ENCODE results near the gene TCEA2. TPM values are rescaled to one million over a fixed set of nuclear protein-coding genes. Genes with fewer than 3 reads are reported as not detected.

Gene TCEA2
- total and polyA plus RNA-seq, 2 of the 13 experiments (the other 11 are each of a cell fraction or from before 2014, with no cell fraction given), result 28.1 to 33.7 TPM

DNA sequence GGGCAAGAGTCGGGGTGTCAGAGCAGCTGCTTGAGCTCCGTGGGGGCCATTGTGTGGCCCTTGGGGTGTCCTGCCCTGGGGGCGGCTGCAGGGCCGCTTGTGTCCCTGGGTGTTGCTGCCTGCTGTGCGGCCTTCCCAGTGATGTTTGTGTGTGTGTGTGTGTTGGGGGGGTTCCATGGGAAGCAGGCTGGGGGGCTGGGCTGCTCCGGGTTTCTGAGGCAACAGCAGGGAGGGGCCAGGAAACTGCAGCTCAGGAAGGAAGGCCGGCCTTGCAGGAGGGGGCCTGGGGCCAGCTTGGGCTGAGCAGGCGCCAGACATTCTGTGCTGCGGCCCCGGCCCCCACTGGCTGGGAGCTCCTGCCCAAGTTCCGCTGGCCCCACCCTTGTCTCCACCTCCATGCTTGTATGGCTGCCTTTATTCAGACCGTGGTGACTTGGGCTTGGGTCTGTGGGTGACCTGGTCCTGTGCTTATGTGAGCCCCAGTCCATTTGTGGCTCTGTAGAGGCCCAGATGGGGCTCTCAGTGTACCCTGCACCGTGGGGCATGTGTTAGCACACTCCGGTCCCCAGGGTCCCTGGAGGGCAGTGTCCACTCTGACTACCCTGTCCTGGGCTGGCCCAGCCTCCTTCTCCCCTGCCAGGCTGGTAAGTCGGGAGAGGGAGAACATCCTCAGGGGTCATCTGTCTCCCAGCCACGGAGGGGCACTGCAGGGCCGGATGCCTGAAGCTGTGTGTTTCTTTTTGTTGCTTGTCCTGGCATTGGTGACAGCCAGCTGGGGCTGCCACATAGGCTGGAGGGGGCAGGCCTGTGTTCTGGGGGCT lies 8.9 kb upstream of the TCEA2 start (continued):
- TF ChIP-seq, protein P1, sequence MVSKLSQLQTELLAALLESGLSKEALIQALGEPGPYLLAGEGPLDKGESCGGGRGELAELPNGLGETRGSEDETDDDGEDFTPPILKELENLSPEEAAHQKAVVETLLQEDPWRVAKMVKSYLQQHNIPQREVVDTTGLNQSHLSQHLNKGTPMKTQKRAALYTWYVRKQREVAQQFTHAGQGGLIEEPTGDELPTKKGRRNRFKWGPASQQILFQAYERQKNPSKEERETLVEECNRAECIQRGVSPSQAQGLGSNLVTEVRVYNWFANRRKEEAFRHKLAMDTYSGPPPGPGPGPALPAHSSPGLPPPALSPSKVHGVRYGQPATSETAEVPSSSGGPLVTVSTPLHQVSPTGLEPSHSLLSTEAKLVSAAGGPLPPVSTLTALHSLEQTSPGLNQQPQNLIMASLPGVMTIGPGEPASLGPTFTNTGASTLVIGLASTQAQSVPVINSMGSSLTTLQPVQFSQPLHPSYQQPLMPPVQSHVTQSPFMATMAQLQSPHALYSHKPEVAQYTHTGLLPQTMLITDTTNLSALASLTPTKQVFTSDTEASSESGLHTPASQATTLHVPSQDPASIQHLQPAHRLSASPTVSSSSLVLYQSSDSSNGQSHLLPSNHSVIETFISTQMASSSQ (IDR thresholded peaks at IDR 0.05; ENCODE audit: low read depth), result peak; percentile 46; the same call in 1 of the 2 replicates
- TF ChIP-seq, protein P1 (CRISPR knock-in tag; IDR thresholded peaks at IDR 0.05; ENCODE audit: borderline replicate concordance), result peak; percentile 11; the same call in 1 of the 2 replicates
- no peak for TF ChIP-seq ZNF510 (CRISPR knock-in tag; IDR thresholded peaks at IDR 0.05; ENCODE audit: low read depth)
- TF ChIP-seq, protein P2, sequence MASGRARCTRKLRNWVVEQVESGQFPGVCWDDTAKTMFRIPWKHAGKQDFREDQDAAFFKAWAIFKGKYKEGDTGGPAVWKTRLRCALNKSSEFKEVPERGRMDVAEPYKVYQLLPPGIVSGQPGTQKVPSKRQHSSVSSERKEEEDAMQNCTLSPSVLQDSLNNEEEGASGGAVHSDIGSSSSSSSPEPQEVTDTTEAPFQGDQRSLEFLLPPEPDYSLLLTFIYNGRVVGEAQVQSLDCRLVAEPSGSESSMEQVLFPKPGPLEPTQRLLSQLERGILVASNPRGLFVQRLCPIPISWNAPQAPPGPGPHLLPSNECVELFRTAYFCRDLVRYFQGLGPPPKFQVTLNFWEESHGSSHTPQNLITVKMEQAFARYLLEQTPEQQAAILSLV (CRISPR knock-in tag; IDR thresholded peaks at IDR 0.05; ENCODE audit: borderline replicate concordance), result peak; percentile 69; the same call in 1 of the 2 replicates
- TF ChIP-seq CCAR2 (optimal IDR thresholded peaks at IDR 0.05; ENCODE audit: low read depth, low read length), result peak; percentile 26
- TF ChIP-seq, protein P3, sequence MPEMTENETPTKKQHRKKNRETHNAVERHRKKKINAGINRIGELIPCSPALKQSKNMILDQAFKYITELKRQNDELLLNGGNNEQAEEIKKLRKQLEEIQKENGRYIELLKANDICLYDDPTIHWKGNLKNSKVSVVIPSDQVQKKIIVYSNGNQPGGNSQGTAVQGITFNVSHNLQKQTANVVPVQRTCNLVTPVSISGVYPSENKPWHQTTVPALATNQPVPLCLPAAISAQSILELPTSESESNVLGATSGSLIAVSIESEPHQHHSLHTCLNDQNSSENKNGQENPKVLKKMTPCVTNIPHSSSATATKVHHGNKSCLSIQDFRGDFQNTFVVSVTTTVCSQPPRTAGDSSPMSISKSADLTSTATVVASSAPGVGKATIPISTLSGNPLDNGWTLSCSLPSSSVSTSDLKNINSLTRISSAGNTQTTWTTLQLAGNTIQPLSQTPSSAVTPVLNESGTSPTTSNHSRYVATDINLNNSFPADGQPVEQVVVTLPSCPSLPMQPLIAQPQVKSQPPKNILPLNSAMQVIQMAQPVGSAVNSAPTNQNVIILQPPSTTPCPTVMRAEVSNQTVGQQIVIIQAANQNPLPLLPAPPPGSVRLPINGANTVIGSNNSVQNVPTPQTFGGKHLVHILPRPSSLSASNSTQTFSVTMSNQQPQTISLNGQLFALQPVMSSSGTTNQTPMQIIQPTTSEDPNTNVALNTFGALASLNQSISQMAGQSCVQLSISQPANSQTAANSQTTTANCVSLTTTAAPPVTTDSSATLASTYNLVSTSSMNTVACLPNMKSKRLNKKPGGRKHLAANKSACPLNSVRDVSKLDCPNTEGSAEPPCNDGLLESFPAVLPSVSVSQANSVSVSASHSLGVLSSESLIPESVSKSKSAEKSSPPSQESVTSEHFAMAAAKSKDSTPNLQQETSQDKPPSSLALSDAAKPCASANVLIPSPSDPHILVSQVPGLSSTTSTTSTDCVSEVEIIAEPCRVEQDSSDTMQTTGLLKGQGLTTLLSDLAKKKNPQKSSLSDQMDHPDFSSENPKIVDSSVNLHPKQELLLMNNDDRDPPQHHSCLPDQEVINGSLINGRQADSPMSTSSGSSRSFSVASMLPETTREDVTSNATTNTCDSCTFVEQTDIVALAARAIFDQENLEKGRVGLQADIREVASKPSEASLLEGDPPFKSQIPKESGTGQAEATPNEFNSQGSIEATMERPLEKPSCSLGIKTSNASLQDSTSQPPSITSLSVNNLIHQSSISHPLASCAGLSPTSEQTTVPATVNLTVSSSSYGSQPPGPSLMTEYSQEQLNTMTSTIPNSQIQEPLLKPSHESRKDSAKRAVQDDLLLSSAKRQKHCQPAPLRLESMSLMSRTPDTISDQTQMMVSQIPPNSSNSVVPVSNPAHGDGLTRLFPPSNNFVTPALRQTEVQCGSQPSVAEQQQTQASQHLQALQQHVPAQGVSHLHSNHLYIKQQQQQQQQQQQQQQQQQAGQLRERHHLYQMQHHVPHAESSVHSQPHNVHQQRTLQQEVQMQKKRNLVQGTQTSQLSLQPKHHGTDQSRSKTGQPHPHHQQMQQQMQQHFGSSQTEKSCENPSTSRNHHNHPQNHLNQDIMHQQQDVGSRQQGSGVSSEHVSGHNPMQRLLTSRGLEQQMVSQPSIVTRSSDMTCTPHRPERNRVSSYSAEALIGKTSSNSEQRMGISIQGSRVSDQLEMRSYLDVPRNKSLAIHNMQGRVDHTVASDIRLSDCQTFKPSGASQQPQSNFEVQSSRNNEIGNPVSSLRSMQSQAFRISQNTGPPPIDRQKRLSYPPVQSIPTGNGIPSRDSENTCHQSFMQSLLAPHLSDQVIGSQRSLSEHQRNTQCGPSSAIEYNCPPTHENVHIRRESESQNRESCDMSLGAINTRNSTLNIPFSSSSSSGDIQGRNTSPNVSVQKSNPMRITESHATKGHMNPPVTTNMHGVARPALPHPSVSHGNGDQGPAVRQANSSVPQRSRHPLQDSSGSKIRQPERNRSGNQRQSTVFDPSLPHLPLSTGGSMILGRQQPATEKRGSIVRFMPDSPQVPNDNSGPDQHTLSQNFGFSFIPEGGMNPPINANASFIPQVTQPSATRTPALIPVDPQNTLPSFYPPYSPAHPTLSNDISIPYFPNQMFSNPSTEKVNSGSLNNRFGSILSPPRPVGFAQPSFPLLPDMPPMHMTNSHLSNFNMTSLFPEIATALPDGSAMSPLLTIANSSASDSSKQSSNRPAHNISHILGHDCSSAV (CRISPR knock-in tag; IDR thresholded peaks at IDR 0.05; ENCODE audit: borderline replicate concordance), result 0 out of 2 replicates have a peak, but pooled peaks have one; percentile 1
- TF ChIP-seq, protein P4, sequence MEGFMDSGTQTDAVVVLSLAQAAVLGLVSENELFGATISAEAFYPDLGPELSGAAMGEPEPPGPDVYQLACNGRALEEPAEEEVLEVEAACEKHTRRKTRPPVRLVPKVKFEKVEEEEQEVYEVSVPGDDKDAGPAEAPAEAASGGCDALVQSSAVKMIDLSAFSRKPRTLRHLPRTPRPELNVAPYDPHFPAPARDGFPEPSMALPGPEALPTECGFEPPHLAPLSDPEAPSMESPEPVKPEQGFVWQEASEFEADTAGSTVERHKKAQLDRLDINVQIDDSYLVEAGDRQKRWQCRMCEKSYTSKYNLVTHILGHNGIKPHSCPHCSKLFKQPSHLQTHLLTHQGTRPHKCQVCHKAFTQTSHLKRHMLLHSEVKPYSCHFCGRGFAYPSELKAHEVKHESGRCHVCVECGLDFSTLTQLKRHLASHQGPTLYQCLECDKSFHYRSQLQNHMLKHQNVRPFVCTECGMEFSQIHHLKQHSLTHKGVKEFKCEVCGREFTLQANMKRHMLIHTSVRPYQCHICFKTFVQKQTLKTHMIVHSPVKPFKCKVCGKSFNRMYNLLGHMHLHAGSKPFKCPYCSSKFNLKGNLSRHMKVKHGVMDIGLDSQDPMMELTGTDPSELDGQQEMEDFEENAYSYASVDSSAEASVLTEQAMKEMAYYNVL (CRISPR knock-in tag; IDR thresholded peaks at IDR 0.05; ENCODE audit: borderline replicate concordance), result peak; percentile 68
- no peak for TF ChIP-seq GABPA (IDR thresholded peaks at IDR 0.05; ENCODE audit: low read depth, low read length)
- TF ChIP-seq GABPA (CRISPR knock-in tag; IDR thresholded peaks at IDR 0.05; ENCODE audit: low read depth), result peak; percentile 29; the same call in 1 of the 2 replicates
- no peak for TF ChIP-seq ZNF746 (CRISPR knock-in tag; IDR thresholded peaks at IDR 0.05)
- TF ChIP-seq PAX8 (CRISPR knock-in tag; IDR thresholded peaks at IDR 0.05; ENCODE audit: borderline replicate concordance), result no peak
- TF ChIP-seq ZNF225 (CRISPR knock-in tag; IDR thresholded peaks at IDR 0.05), result no peak
